ENCODE data around the gene HK1.

GRCh38 chr10:69262292-69262751 is 16.0 kb upstream of the HK1 start:
- TF ChIP-seq CTCF (IDR thresholded peaks at IDR 0.05) (no peak), POLR2A (IDR thresholded peaks at IDR 0.05) (no peak)

Measured in uterus (tissue), 2 donors.